GM18870 (cell line): ENCODE data around the gene ITGB8.

Experiments used
- ATAC-seq: cut with Tn5 transposase; IDR thresholded peaks from one replicate; pipeline ENCODE4 v1.9.1; 2021; ENCODE audit warnings: moderate library complexity; ENCODE audit not compliant: unreplicated experiment

The ITGB8 gene

GRCh38 chr7:20449176-20449575 is 118.5 kb downstream of the ITGB8 start:
- no peak for ATAC-seq

- no peak for ATAC-seq
These were observed 119.8 kb downstream of the ITGB8 start for GRCh38 chr7:20450536-20450935.

- no peak for ATAC-seq
These were observed 123.5 kb downstream of the ITGB8 start for GRCh38 chr7:20454202-20454601.

DNA sequence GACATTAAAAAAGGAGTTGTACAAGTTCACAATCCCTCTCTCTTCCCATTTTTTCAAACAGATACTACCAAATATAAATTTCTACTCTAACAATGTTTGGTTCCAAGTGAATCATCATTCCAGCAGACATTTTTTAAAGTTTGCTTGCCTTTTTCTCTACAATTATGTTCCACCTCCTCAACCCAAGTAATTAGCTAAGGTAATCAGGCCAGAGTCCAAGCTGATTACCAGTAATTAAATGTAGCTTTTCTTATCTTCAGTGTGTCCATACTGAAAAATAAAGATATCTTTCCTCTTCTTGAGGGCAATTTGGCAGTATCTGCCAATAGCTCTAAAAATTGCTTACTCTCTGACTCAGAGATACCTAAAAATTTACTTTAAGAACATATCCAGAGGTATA is 126.0 kb downstream of the ITGB8 start:
- no peak for ATAC-seq

DNA sequence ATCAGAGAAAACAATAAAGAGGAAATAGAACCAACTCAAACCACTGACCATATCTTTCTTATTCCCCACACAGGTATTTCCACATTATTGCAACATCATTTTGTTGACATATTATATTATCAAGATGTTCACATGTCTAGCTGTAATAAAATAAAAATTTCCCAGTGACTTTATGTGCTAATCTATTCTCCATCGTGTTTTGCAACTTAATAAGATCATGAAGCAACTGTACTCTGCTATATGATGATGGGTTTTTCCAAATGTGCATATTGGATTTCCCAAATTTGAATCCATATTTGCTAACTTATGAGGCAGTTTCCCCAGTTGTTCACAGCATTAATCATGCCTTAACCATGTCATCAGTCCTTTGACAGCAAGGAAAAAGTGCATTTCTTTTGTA is 127.8 kb downstream of the ITGB8 start:
- no peak for ATAC-seq

DNA sequence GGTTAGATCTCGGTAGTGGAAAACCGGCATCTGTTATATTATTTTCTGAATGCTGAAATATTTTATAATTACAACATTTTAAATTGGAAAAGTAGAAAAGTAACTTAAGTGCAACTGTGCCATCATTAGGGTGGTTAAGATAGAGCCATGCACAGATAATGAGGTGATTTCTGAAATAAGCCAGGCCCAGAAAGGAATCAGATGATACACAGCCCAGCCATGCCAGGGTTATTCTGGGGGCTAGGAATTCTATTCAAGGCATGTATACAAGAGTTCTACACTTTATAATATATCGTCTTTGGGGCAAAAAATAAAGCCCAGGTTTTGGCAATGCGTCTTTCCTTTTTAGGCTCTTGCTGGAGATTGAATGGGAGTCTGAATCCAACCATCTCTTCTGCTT is 128.7 kb downstream of the ITGB8 start:
- ATAC-seq, result no peak

GRCh38 chr7:20464891-20465290 is 134.2 kb downstream of the ITGB8 start:
- no peak for ATAC-seq
